ENCODE measurements around the gene STAB2. TPM values are rescaled to one million over a fixed set of nuclear protein-coding genes. Genes with fewer than 3 reads are reported as not detected.

STAB2 gene
- total RNA-seq, 1 experiment from 2014 or later: not detected

DNA sequence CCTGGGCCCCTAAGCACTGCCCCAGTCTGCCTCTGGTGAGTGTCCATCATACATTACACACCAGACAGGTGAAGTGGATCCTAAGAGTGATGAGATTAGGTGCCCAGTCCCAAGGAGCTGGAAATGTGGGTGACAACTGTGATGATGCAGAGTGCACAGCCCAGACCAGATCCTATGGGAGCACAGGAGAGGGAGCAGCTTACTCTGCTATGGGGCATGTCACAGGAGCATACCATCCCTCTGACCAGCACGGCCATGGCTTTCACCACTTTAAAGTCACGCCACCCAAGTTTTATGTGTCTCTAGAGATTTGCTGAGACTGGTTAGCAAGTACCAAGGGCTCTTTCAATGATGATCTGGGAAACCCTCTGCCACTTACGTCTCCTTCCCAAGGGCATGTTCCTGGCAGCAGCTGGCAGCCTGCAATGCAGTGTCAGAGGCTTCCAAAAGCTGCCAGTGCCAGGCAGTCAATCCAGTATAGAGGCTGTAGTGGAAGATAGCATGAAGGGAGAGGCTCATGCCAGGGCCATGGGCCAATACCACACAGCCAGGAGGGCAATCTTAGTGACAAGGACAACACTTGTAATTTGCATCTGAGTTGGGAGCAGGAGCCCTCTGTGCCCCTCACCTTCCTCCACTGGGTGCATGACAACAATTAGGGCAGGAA, 40.2 kb downstream of the STAB2 start:
- H3K9me3 ChIP-seq (ENCODE audit: control insufficient read depth in 1 of 2, insufficient read depth in 1 of 2, low read depth in 1 of 2, low read length in 2 of 2): no peaks in the 10 kb centered on the region
- intact Hi-C loops (cut with micrococcal nuclease): no loop called here
- H3K4me3 ChIP-seq (replicated peaks in 1 of 2; ENCODE audit: low read depth in 1 of 2, low read length in 2 of 2): no peak overlapping the region
- ChIA-PET RAD21 (ENCODE audit: low non-redundant PET in 1 of 2, low total read pairs in 2 of 2, uncharacterized antibody in 2 of 2, unreplicated experiment in 2 of 2) (no interaction called here), CTCF (no interaction called here), POLR2A (no interaction called here)
- H3K27ac ChIP-seq (ENCODE audit: low read depth, low read length): no peak overlapping the region
- no peaks in the 10 kb centered on the region for H3K79me2 ChIP-seq (ENCODE audit: insufficient read depth, low read length)
- no peak for DNase-seq (ENCODE audit: low read depth, low spot score)
- no peak overlapping the region for H2AFZ ChIP-seq (ENCODE audit: low read depth, low read length, poor library complexity, severe bottlenecking)
- no peaks in the 10 kb centered on the region for H3K4me1 ChIP-seq (ENCODE audit: control insufficient read depth in 1 of 2, insufficient read depth in 2 of 2, low read length in 2 of 2)
- H4K20me1 ChIP-seq (ENCODE audit: insufficient read depth): no peaks in the 10 kb centered on the region
- no peaks in the 10 kb centered on the region for H3K36me3 ChIP-seq (ENCODE audit: control insufficient read depth in 1 of 2, insufficient read depth in 2 of 2, low read length in 2 of 2)
- TF ChIP-seq, protein P1, sequence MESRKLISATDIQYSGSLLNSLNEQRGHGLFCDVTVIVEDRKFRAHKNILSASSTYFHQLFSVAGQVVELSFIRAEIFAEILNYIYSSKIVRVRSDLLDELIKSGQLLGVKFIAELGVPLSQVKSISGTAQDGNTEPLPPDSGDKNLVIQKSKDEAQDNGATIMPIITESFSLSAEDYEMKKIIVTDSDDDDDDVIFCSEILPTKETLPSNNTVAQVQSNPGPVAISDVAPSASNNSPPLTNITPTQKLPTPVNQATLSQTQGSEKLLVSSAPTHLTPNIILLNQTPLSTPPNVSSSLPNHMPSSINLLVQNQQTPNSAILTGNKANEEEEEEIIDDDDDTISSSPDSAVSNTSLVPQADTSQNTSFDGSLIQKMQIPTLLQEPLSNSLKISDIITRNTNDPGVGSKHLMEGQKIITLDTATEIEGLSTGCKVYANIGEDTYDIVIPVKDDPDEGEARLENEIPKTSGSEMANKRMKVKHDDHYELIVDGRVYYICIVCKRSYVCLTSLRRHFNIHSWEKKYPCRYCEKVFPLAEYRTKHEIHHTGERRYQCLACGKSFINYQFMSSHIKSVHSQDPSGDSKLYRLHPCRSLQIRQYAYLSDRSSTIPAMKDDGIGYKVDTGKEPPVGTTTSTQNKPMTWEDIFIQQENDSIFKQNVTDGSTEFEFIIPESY (IDR thresholded peaks at IDR 0.05; ENCODE audit: extremely low read depth, insufficient replicate concordance, low read length): no peak
- TF ChIP-seq CEBPB (IDR thresholded peaks at IDR 0.05; ENCODE audit: low read depth) (no peak), SRF (IDR thresholded peaks at IDR 0.05; ENCODE audit: low read depth) (no peak), ELF1 (IDR thresholded peaks at IDR 0.05; ENCODE audit: borderline replicate concordance, low read depth) (no peak)
- H3K4me2 ChIP-seq (ENCODE audit: low read length): no peak overlapping the region
- H3K9me2 ChIP-seq (ENCODE audit: insufficient read depth): no peaks in the 10 kb centered on the region
- no peak overlapping the region for H3K9ac ChIP-seq (ENCODE audit: low read length)
- ATAC-seq: 0 out of 2 replicates have a peak, but pooled peaks have one; percentile 4
- no TSS peak for BruUV-seq (replicated peaks)
- H3K27me3 ChIP-seq (ENCODE audit: insufficient read depth, low read length): no peaks in the 10 kb centered on the region

DNA sequence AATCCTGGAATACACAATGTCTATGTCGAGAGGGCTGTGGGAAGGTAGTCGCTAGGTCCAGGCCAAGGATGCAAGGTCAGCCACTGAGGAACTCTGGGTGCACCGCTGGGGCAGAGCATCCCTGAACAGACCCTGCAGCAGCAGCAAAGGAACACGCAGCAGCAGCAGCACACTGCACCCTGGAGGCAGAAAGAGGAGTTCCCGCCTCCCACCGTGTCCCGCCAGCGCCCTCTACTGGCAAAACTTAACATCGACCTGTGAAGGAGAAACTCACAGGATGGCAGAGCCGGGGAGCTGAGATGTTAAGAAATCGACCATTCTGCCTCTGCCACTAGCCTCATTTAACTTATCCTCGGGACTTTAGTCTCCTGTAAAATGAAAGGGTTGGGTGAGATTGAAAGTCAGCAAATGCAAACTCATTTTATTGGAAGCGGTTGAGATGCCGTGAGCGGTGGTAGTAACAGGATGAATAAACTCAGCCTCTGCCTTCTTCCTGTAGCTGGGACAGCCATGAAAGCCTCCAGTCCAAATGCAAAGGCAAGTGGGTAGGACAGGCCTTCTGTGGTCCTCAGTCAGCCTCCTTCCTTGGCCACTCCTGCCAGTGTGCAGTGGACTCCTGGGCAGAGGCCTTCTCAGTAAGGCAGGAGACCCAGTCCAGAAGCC, 45.6 kb downstream of the STAB2 start:
- Histone ChIP-seq H2AFZ (ENCODE audit: low read depth, low read length, poor library complexity, severe bottlenecking) (peak overlapping the region; percentile 90), H4K20me1 (ENCODE audit: insufficient read depth) (no peaks in the 10 kb centered on the region), H3K27ac (ENCODE audit: low read depth, low read length) (no peak overlapping the region), H3K27me3 (ENCODE audit: insufficient read depth, low read length) (no peaks in the 10 kb centered on the region), H3K9me2 (ENCODE audit: insufficient read depth) (no peaks in the 10 kb centered on the region), H3K4me3 (replicated peaks in 1 of 2; ENCODE audit: low read depth in 1 of 2, low read length in 2 of 2) (no peak overlapping the region), H3K4me2 (ENCODE audit: low read length) (peak overlapping the region; percentile 19; the same call in 1 of the 2 replicates), H3K9ac (ENCODE audit: low read length) (no peak overlapping the region), H3K36me3 (ENCODE audit: control insufficient read depth in 1 of 2, insufficient read depth in 2 of 2, low read length in 2 of 2) (no peaks in the 10 kb centered on the region), H3K79me2 (ENCODE audit: insufficient read depth, low read length) (no peaks in the 10 kb centered on the region), H3K9me3 (ENCODE audit: control insufficient read depth in 1 of 2, insufficient read depth in 1 of 2, low read depth in 1 of 2, low read length in 2 of 2) (no peaks in the 10 kb centered on the region), H3K4me1 (ENCODE audit: control insufficient read depth in 1 of 2, insufficient read depth in 2 of 2, low read length in 2 of 2) (peaks cover 0 to 4% of the 10 kb centered on the region in 2 experiments; a peak in 1 of 4 replicates)
- intact Hi-C loops (cut with micrococcal nuclease): loop anchor here (1.0 to 5.0 kb wide), 4 partner anchors 57 to 685 kb away; partner anchors contain the start of gene C12orf42
- TF ChIP-seq, protein P2, sequence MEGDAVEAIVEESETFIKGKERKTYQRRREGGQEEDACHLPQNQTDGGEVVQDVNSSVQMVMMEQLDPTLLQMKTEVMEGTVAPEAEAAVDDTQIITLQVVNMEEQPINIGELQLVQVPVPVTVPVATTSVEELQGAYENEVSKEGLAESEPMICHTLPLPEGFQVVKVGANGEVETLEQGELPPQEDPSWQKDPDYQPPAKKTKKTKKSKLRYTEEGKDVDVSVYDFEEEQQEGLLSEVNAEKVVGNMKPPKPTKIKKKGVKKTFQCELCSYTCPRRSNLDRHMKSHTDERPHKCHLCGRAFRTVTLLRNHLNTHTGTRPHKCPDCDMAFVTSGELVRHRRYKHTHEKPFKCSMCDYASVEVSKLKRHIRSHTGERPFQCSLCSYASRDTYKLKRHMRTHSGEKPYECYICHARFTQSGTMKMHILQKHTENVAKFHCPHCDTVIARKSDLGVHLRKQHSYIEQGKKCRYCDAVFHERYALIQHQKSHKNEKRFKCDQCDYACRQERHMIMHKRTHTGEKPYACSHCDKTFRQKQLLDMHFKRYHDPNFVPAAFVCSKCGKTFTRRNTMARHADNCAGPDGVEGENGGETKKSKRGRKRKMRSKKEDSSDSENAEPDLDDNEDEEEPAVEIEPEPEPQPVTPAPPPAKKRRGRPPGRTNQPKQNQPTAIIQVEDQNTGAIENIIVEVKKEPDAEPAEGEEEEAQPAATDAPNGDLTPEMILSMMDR (IDR thresholded peaks at IDR 0.05 in 2 of 3, conservative IDR thresholded peaks at IDR 0.05 in 1 of 3; ENCODE audit: borderline replicate concordance in 1 of 3, insufficient read depth in 1 of 3, low read depth in 2 of 3, low read length in 2 of 3): peak; percentile 100
- peak; percentile 89 for TF ChIP-seq CBX3 (IDR thresholded peaks at IDR 0.05; ENCODE audit: low read depth)
- TF ChIP-seq RAD21 (IDR thresholded peaks at IDR 0.05; ENCODE audit: low read depth): peak; percentile 91
- no peak for TF ChIP-seq TCF7L2 (IDR thresholded peaks at IDR 0.05; ENCODE audit: borderline replicate concordance, extremely low read depth, insufficient read depth, insufficient read length)
- BruUV-seq (replicated peaks): no TSS peak
- peak; percentile 57 for DNase-seq (ENCODE audit: low read depth, low spot score)
- CTCF ChIA-PET: interaction anchor here (0.6 to 2.5 kb wide), 33 partner anchors 9 to 754 kb away, joined by 3 to 21 read pairs (median 5); partner anchors contain the start of genes NT5DC3 and STAB2
- RAD21 ChIA-PET (ENCODE audit: low non-redundant PET in 1 of 2, low total read pairs in 2 of 2, uncharacterized antibody in 2 of 2, unreplicated experiment in 2 of 2): interaction anchor here (0.8 to 1.0 kb wide), 2 partner anchors 57 kb away, joined by 3 to 4 read pairs; no protein-coding TSS in a partner anchor
- POLR2A ChIA-PET: no interaction called here
- ATAC-seq: peak; percentile 94
